Ovary (tissue), 10 donors: ENCODE measurements around the gene CLEC1B. TPM values are rescaled to one million over a fixed set of nuclear protein-coding genes. Genes with fewer than 3 reads are reported as not detected.

ENCODE experiments used
- DNase-seq, 5 donors: peaks; one replicate each; pipeline ENCODE4 v3.0.0-alpha.2; 2019 to 2020
- H3K27ac ChIP-seq, 2 donors: fragments of 200-600 bp; one replicate each; pipeline versions ENCODE4 v1.5.1 to v1.8.0; 2019 to 2022
- H3K27me3 ChIP-seq: fragments of 200-600 bp; one replicate; pipeline ENCODE4 v1.8.0; 2022
- H3K36me3 ChIP-seq: fragments of 200-600 bp; sonication (generic); one replicate; pipeline ENCODE4 v1.5.1; 2019
- H3K4me1 ChIP-seq: one replicate; pipeline ENCODE4 v1.8.1; 2013; ENCODE audit warnings: mild to moderate bottlenecking, moderate library complexity; ENCODE audit not compliant: insufficient read depth
- H3K4me3 ChIP-seq: fragments of 200-600 bp; sonication (generic); one replicate; pipeline ENCODE4 v1.5.1; 2017
- H3K9me3 ChIP-seq, 2 donors: fragments of 200-600 bp in 1 of 2; sonication (generic) in 1 of 2; one replicate each; pipeline versions ENCODE4 v1.5.1 to v1.8.1; 2013 to 2019; ENCODE audit warnings: mild to moderate bottlenecking in 1 of 2, moderate library complexity in 1 of 2
- CTCF ChIP-seq, 3 donors: fragments of 450-650 bp in 2 of 3; fragments of 200-600 bp in 1 of 3; IDR thresholded peaks; one replicate each; pipeline versions ENCODE4 v1.5.1 to v1.8.0; 2016 to 2022; ENCODE audit warnings: antibody characterized with exemption in 3 of 3, mild to moderate bottlenecking in 1 of 3
- EP300 ChIP-seq: sonication (generic); formaldehyde crosslinking; IDR thresholded peaks from one replicate; pipeline ENCODE4 v1.6.1; 2017; ENCODE audit warnings: antibody characterized with exemption
- POLR2A ChIP-seq: fragments of 450-650 bp; IDR thresholded peaks from one replicate; pipeline ENCODE4 v1.6.1; 2017; ENCODE audit warnings: antibody characterized with exemption, mild to moderate bottlenecking, moderate library complexity
- WGBS, 3 donors: extraction: QIAGEN DNeasy Blood & Tissue Kit in 1 of 3; methylation state at CpG; one replicate each; pipeline versions ENCODE4 v1.1.5 to v1.1.7; 2013 to 2017; 5-methylcytosine and 5-hydroxymethylcytosine counted together
- intact Hi-C, 4 donors: fragments of 100-400 bp; cut with DNase I; formaldehyde crosslinking; loops; one replicate each; pipeline versions ENCODE4 v1.11.0 to v1.15.1; 2022 to 2023
- long read RNA-seq, 3 donors: library from polyadenylated mRNA in 2 of 3; unstranded in 2 of 3; transcript quantifications; one replicate each; pipeline ENCODE4 v2.0.0 and lab custom pipeline, GENCODE V29; 2021 to 2026
- polyA plus RNA-seq, 2 donors: library from polyadenylated mRNA; stranded (reverse); fragments of 200-250 nt in 1 of 2; fragments of 350-450 nt in 1 of 2; fragmentation: Illumina TruSeq in 1 of 2; extraction: RNeasy Lipid Tissue Mini Kit (QIAGEN cat#74804) in 1 of 2; gene quantifications; one replicate each; pipeline ENCODE4 v1.2.3, GENCODE V29; 2013 to 2014
- total RNA-seq, 7 donors: library from RNA; depleted of rRNA in 2 of 7; stranded (reverse); fragments of >200 nt in 2 of 7; fragmentation: NEBNext Ultra II Directional in 3 of 7; extraction: Animal tissue kit (Norgen Biotek cat#: 25700) in 3 of 7; gene quantifications; one replicate each; pipeline versions ENCODE4 v1.1.0 to v1.2.4, GENCODE V29; 2016 to 2023
- donor health status: DM: no; HTN: no; CAD: no; lungs with moderate emphysema.
- donor health status: DM: no; HTN: no; CAD: no.
- donor health status: Bipolar disorder and iron deficiency.
- donor health status: DM: yes; HTN: yes; CAD: no.
- donor health status: DM: no; HTN: no; CAD: no.
- donor health status: DM: yes; HTN: yes; CAD: no.

The CLEC1B gene
- under 1 TPM in 1 of 7 donors, not detected in 6; 0.26 TPM for total RNA-seq
- polyA plus RNA-seq: under 1 TPM; 0.06 to 0.47 TPM
- long read RNA-seq, donor 1: 0 reads
- long read RNA-seq, donor 2: 0 reads
- long read RNA-seq, donor 3: 0 reads

DNA sequence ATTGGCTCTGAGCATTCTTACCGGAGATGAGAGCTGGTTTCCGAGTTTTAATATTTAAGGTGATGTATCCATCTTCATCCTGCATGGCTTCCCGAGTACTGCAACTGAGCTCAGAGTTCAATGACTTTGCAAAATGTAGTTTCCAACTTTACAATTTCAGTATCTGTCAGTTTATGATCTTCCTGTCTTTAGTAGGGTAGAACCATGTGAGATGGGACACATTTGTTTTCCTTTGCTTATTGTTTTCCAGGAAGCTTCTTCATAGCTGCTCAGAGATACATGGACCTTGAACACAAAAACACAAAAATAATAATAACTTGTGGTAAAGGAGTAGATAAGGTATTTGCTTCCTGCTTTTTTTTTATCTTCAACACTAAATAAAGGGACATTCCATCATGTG, at the start of gene CLEC1B:
Gene CLEC1B, minus strand, starts transcription at position 106 of the 400 bp plus-strand sequence. Its CDS starts 21 bp downstream, at position 85.
- H3K4me1 ChIP-seq: no peaks in the 10 kb centered on the region
- no peak for DNase-seq
- H3K27me3 ChIP-seq: no peaks in the 10 kb centered on the region
- H3K36me3 ChIP-seq: no peaks in the 10 kb centered on the region
- 75 to 84% (median 76%) methylated on average over 3 of the region's 3 CpGs for WGBS, 3 donors
- no peaks in the 10 kb centered on the region for H3K9me3 ChIP-seq
- no peak for TF ChIP-seq CTCF (IDR thresholded peaks at IDR 0.05)
- TF ChIP-seq EP300: no peak
- TF ChIP-seq POLR2A: no peak
- intact Hi-C loops: no loop called here
- no peak within 1 kb of the TSS for H3K27ac ChIP-seq
- no peak within 1 kb of the TSS for H3K4me3 ChIP-seq

- H3K4me1 ChIP-seq: no peaks in the 10 kb centered on the region
- H3K27me3 ChIP-seq: no peaks in the 10 kb centered on the region
- no peaks in the 10 kb centered on the region for H3K9me3 ChIP-seq
- intact Hi-C loops: no loop called here
- DNase-seq: no peak
- no peak for TF ChIP-seq POLR2A
- TF ChIP-seq EP300: no peak
- no peak for TF ChIP-seq CTCF (IDR thresholded peaks at IDR 0.05)
- H3K36me3 ChIP-seq: no peaks in the 10 kb centered on the region
- 72 to 87% (median 81%) methylated on average over 3 of the region's 3 CpGs for WGBS, 3 donors
- no peak overlapping the region for H3K27ac ChIP-seq
- no peak overlapping the region for H3K4me3 ChIP-seq
These were observed 49.6 kb upstream of the CLEC1B start for GRCh38 chr12:10048526-10048925.

DNA sequence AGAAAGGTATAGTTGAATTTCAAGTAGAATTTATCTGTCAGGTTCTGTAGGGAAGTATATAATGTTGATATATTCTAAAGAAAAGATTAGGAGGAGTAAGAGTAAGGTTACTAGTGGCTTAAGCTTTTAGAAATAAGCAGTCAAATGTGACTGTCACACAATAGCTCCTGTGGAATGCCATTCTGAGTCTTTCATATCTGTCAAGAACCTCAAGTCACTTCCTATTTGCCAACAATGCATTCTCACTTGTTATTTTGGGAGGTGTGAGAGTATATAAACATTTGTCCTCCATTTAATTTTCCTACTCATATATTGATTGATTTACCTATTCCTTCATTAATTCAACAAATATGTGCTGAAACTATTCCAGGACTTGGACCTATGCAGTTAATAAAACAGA, 43.2 kb upstream of the CLEC1B start:
- DNase-seq: no peak
- no peaks in the 10 kb centered on the region for H3K9me3 ChIP-seq
- intact Hi-C loops: no loop called here
- H3K27ac ChIP-seq: no peak overlapping the region
- no peaks in the 10 kb centered on the region for H3K36me3 ChIP-seq
- TF ChIP-seq EP300: no peak
- TF ChIP-seq POLR2A: no peak
- TF ChIP-seq CTCF (IDR thresholded peaks at IDR 0.05): no peak
- no peaks in the 10 kb centered on the region for H3K27me3 ChIP-seq
- H3K4me3 ChIP-seq: no peak overlapping the region
- no peaks in the 10 kb centered on the region for H3K4me1 ChIP-seq

DNA sequence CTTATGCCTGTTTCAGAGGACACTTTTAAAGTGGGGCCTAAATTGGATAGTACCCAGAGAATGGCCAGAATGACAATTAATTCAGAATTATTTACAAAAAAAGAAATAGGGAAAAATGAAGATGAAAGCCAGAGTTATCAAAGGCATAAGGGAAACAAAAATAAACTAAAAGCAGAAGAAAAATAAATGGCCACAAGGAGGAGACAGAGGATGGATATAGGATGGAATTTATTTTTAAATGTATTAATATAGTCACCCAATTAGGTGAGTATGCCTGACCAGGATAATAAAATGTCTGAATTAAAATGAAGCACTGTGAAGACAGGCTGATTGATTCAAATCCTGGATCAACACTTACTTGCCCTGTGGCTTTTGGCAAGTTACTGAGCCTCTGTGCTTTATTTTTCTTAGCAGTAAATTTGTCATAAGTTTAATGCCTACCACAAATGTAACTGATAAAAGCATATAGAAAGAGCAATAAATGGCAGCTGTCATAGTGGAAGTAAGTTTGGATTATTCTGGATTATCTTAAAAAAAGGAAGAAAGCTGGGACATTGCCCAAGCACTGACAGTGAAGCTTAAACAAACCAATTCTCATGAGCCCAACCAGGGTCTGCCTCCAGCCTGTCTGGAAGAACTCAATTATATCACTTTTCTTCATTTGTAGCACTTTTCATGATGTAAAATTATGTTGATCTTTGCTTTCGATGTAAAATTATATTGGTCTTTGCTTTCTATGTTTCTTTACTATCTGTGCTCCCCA, 35.0 kb upstream of the CLEC1B start:
- H3K4me1 ChIP-seq: no peaks in the 10 kb centered on the region
- intact Hi-C loops: loop anchor here in 3 of 4 donors (5.0 to 10.0 kb wide), 3 partner anchors 101 to 111 kb away; partner anchors contain the start of gene CLEC7A (in 1 of the 3)
- H3K9me3 ChIP-seq: no peaks in the 10 kb centered on the region
- no peak for DNase-seq
- H3K27me3 ChIP-seq: no peaks in the 10 kb centered on the region
- no peak overlapping the region for H3K27ac ChIP-seq
- TF ChIP-seq EP300 (no peak), CTCF (IDR thresholded peaks at IDR 0.05) (peak in 2 of 3 donors; percentile 13 to 55)
- WGBS, 3 donors: 63 to 68% (median 66%) methylated on average over 1 of the region's 1 CpG
- H3K36me3 ChIP-seq: no peaks in the 10 kb centered on the region
- no peak overlapping the region for H3K4me3 ChIP-seq
